IPS DF 4.7 (cell line): ENCODE measurements around the gene EPC2.

Source experiments
- DNase-seq: peaks from one replicate; pipeline ENCODE4 v3.0.0-alpha.2; 2013; ENCODE audit warnings: low spot score; ENCODE audit errors: extremely low read depth

EPC2 gene

GRCh38 chr2:148810081-148810480 lies 165.5 kb downstream of the EPC2 start:
- no peak for DNase-seq

- no peak for DNase-seq
These were observed 167.8 kb downstream of the EPC2 start for GRCh38 chr2:148812306-148812705.

- peak; percentile 94 for DNase-seq
These were observed 169.1 kb downstream of the EPC2 start for GRCh38 chr2:148813603-148814065.

GRCh38 chr2:148814143-148814859 lies 169.8 kb downstream of the EPC2 start:
- DNase-seq, result no peak

GRCh38 chr2:148814860-148815419 lies 170.4 kb downstream of the EPC2 start:
- no peak for DNase-seq

GRCh38 chr2:148816176-148816575 lies 171.6 kb downstream of the EPC2 start:
- DNase-seq, result no peak

GRCh38 chr2:148817210-148817708 lies 172.7 kb downstream of the EPC2 start:
- DNase-seq, result no peak

GRCh38 chr2:148819019-148819585 lies 174.6 kb downstream of the EPC2 start:
- no peak for DNase-seq

- no peak for DNase-seq
These were observed 179.6 kb downstream of the EPC2 start for GRCh38 chr2:148824190-148824589.

GRCh38 chr2:148826791-148827190 lies 182.2 kb downstream of the EPC2 start:
- DNase-seq, result no peak

- DNase-seq, result no peak
These were observed 184.4 kb downstream of the EPC2 start for GRCh38 chr2:148828941-148829340.

GRCh38 chr2:148829618-148830017 lies 185.1 kb downstream of the EPC2 start:
- no peak for DNase-seq

GRCh38 chr2:148832637-148833036 lies 188.1 kb downstream of the EPC2 start:
- no peak for DNase-seq
